Inflammatory macrophage (primary cell): Measurements from ENCODE around the gene POLD1.
"Not testable (repeated sequence)": the region's sequence is repeated elsewhere in the genome, so short reads cannot be mapped to it uniquely, and the experiment has no call there.

Experiments used
- DNase-seq, 2 donors: peaks; one replicate each; pipeline ENCODE4 v3.0.0-alpha.2; 2020 to 2022

Gene POLD1

GRCh38 chr19:50435627-50436026, 51.5 kb downstream of the POLD1 start:
- DNase-seq = no peak

- DNase-seq = no peak
These were observed 53.8 kb downstream of the POLD1 start for GRCh38 chr19:50437862-50438449.

- not testable (repeated sequence) for DNase-seq
These were observed 55.0 kb downstream of the POLD1 start for GRCh38 chr19:50439130-50439529.

- DNase-seq = no peak
These were observed 59.9 kb downstream of the POLD1 start for GRCh38 chr19:50444059-50444458.

- DNase-seq = no peak
These were observed 62.9 kb downstream of the POLD1 start for GRCh38 chr19:50447053-50447452.

- no peak for DNase-seq
These were observed 63.6 kb downstream of the POLD1 start for GRCh38 chr19:50447750-50448149.

GRCh38 chr19:50449236-50449899, 65.2 kb downstream of the POLD1 start:
- no peak for DNase-seq

GRCh38 chr19:50450369-50451222, 66.4 kb downstream of the POLD1 start:
- DNase-seq = no peak

- DNase-seq = no peak
These were observed 67.0 kb downstream of the POLD1 start for GRCh38 chr19:50451223-50451534.

GRCh38 chr19:50453243-50453642, 69.1 kb downstream of the POLD1 start:
- no peak for DNase-seq

- no peak for DNase-seq
These were observed 71.8 kb downstream of the POLD1 start for GRCh38 chr19:50455992-50456391.

GRCh38 chr19:50457300-50457699, 73.2 kb downstream of the POLD1 start:
- no peak for DNase-seq

- DNase-seq = no peak
These were observed 74.4 kb downstream of the POLD1 start for GRCh38 chr19:50458396-50459066.

- DNase-seq = no peak
These were observed 74.9 kb downstream of the POLD1 start for GRCh38 chr19:50459067-50459456.

- no peak for DNase-seq
These were observed 75.5 kb downstream of the POLD1 start for GRCh38 chr19:50459638-50460037.

GRCh38 chr19:50460161-50460765, 76.1 kb downstream of the POLD1 start:
- DNase-seq = no peak

- peak; percentile 76 to 79 for DNase-seq
These were observed 77.1 kb downstream of the POLD1 start for GRCh38 chr19:50461066-50461875.

- no peak for DNase-seq
These were observed 78.8 kb downstream of the POLD1 start for GRCh38 chr19:50462970-50463369.

GRCh38 chr19:50464348-50464747, 80.2 kb downstream of the POLD1 start:
- no peak for DNase-seq

- DNase-seq = no peak
These were observed 80.9 kb downstream of the POLD1 start for GRCh38 chr19:50465000-50465399.

GRCh38 chr19:50465986-50466705, 82.0 kb downstream of the POLD1 start:
- DNase-seq = no peak
